HEK293 (cell line): ENCODE data around the gene SPINK13.

Experiments
- ZNF621 ChIP-seq: fragments of 450-650 bp; formaldehyde crosslinking; IDR thresholded peaks from 2 replicates; pipeline ENCODE4 v1.5.1; 2017; ENCODE audit warnings: missing biosample characterization, missing genetic modification characterization
- TF ChIP-seq, protein P1 (sequence below): fragments of 450-650 bp; formaldehyde crosslinking; IDR thresholded peaks from 2 replicates; pipeline ENCODE4 v1.5.1; 2016; ENCODE audit warnings: missing biosample characterization, missing genetic modification characterization

DNA sequence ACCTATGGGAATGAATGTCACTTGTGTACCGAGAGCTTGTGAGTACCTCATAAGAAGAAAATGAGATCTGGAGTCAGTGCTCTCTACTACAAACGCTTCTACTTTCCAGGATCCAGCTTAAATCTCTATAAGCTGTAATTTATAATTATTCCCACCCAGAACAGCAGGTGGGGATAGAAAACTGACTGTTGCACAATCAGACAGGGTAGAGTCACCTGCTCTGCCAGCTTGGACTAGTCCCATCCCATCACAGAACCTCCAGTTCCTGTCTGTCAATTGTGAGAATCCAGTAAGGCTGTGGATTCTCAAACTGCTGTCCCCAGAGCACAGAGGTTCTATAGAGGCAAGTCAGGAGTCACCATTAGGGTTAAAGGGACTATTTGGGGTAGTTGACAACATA is 45.6 kb downstream of the SPINK13 start:
- TF ChIP-seq, protein P1, sequence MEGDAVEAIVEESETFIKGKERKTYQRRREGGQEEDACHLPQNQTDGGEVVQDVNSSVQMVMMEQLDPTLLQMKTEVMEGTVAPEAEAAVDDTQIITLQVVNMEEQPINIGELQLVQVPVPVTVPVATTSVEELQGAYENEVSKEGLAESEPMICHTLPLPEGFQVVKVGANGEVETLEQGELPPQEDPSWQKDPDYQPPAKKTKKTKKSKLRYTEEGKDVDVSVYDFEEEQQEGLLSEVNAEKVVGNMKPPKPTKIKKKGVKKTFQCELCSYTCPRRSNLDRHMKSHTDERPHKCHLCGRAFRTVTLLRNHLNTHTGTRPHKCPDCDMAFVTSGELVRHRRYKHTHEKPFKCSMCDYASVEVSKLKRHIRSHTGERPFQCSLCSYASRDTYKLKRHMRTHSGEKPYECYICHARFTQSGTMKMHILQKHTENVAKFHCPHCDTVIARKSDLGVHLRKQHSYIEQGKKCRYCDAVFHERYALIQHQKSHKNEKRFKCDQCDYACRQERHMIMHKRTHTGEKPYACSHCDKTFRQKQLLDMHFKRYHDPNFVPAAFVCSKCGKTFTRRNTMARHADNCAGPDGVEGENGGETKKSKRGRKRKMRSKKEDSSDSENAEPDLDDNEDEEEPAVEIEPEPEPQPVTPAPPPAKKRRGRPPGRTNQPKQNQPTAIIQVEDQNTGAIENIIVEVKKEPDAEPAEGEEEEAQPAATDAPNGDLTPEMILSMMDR: no peak
- no peak for TF ChIP-seq ZNF621
